C4-2B (cell line): ENCODE data around the gene EOLA2.

Experiments
- ZFX ChIP-seq: fragments of 450-650 bp; IDR thresholded peaks from 2 replicates; pipeline ENCODE4 v1.6.1; 2017
- TF ChIP-seq, protein P1 (sequence below): fragments of 450-650 bp; conservative IDR thresholded peaks from 2 replicates; pipeline ENCODE4 v1.5.1; 2017; ENCODE audit warnings: mild to moderate bottlenecking

DNA sequence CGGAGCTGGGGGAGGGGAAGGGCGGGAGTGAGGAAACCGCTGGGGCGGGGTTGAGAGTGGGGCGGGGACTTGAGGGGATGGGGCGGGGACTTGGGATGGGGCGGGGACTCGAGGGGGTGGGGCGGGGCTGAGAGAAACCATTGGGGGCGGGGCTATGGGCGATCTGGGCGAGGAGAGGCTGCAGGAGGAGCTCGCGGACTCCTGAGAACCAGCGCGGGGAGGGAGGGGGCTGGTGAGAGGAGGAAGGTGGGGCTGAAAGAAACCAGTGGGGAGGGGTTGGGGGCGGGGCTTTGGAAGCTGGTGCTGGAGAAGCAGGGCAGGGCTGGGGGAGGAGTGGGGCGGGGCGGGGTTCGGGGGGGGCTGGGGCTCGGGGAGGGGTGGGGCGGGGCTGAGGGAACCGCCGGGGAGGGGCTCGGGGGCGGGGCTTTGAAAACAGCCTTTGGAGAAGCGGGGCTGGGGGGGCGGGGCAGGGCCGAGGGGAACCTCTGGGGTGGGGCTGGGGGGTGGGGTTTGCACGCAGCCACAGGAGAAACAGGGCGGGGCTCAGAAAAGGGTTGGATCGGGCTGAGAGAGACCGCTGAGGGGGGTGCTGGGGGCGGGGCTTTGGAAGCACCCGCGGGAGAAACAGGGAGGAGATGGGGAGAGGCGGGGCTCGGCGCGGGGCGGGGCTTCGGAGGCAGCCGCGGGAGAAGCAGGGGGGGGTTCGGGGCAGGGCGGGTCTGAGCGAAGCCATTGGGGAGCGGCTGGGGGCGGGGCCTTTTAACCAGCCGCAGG is 777 bp upstream of the EOLA2 start:
- TF ChIP-seq, protein P1, sequence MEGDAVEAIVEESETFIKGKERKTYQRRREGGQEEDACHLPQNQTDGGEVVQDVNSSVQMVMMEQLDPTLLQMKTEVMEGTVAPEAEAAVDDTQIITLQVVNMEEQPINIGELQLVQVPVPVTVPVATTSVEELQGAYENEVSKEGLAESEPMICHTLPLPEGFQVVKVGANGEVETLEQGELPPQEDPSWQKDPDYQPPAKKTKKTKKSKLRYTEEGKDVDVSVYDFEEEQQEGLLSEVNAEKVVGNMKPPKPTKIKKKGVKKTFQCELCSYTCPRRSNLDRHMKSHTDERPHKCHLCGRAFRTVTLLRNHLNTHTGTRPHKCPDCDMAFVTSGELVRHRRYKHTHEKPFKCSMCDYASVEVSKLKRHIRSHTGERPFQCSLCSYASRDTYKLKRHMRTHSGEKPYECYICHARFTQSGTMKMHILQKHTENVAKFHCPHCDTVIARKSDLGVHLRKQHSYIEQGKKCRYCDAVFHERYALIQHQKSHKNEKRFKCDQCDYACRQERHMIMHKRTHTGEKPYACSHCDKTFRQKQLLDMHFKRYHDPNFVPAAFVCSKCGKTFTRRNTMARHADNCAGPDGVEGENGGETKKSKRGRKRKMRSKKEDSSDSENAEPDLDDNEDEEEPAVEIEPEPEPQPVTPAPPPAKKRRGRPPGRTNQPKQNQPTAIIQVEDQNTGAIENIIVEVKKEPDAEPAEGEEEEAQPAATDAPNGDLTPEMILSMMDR: no peak
- TF ChIP-seq ZFX: no peak
